ENCODE measurements around the gene ACER3. TPM values are rescaled to one million over a fixed set of nuclear protein-coding genes. Genes with fewer than 3 reads are reported as not detected.
A peak's percentile ranks its signal among the peaks of the same experiment; 100 is the strongest.

ACER3 gene
- total and polyA plus RNA-seq, 2 experiments from 2014 or later = 6.2 to 26.5 TPM

- Mint-ChIP-seq H3K27me3 (ENCODE audit: insufficient read depth, low read depth, poor library complexity) (no peaks in the 10 kb centered on the region), H3K4me1 (peaks cover 7% of the 10 kb centered on the region; the same call in 2 of the 3 replicates), H3K9me3 (peaks cover 17% of the 10 kb centered on the region)
Observed at GRCh38 chr11:76911415-76911808, 50.7 kb downstream of the ACER3 start.

DNA sequence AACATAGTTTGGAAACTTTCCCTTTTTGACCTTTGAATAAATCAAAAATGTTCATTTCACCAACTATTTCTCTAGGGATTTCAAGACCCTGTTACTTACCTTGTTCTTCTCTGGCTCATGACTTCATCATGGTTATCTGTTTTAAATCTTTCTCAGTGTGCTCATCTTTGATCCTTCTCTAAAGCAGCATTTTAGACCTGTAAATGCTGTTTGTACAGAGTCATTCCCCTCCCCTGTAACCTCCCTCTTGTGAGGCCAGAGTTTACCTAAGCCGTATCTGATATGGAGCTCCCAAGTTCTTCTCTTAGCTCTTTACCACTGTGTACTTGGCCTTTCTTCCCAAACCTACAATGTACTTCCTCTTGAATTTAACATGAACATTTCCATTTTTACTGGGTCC, 56.0 kb downstream of the ACER3 start:
- H3K9me2 ChIP-seq (ENCODE audit: insufficient read depth) = no peaks in the 10 kb centered on the region
- Mint-ChIP-seq H3K36me3 (ENCODE audit: low read depth) (peaks cover 2% of the 10 kb centered on the region; the same call in 1 of the 3 replicates), H3K4me3 (no peak overlapping the region), H3K9me3 (no peaks in the 10 kb centered on the region), H3K27ac (no peak overlapping the region; the same call in 1 of the 2 replicates), H3K4me1 (peaks cover 8% of the 10 kb centered on the region; the same call in 2 of the 3 replicates), H3K27me3 (ENCODE audit: insufficient read depth, low read depth, poor library complexity) (peaks cover 4% of the 10 kb centered on the region)
- no peak for TF ChIP-seq STAT1 (IDR thresholded peaks at IDR 0.05; ENCODE audit: unreplicated experiment)
- no peak for TF ChIP-seq POLR2AphosphoS5 (IDR thresholded peaks at IDR 0.05; ENCODE audit: low read depth)
- no peak for TF ChIP-seq CTCF (conservative IDR thresholded peaks at IDR 0.05; ENCODE audit: low read depth in 2 of 2)
- no peak for TF ChIP-seq ETS1 (IDR thresholded peaks at IDR 0.05)
- no peak for TF ChIP-seq EZH2 (IDR thresholded peaks at IDR 0.05; ENCODE audit: low read depth, unreplicated experiment)
- no peak for TF ChIP-seq ZNF331 (CRISPR knock-in tag; IDR thresholded peaks at IDR 0.05; ENCODE audit: low read depth)
- TF ChIP-seq JUNB (IDR thresholded peaks at IDR 0.05; ENCODE audit: unreplicated experiment) = no peak
- TF ChIP-seq NANOG (IDR thresholded peaks at IDR 0.05; ENCODE audit: borderline replicate concordance) = no peak
- TF ChIP-seq ZNF114 (CRISPR knock-in tag; IDR thresholded peaks at IDR 0.05) = no peak
- no peak for TF ChIP-seq EZH2phosphoT487 (IDR thresholded peaks at IDR 0.05; ENCODE audit: unreplicated experiment)
- no peak for TF ChIP-seq CREB1 (CRISPR knock-in tag; IDR thresholded peaks at IDR 0.05; ENCODE audit: low read depth)
- H4K20me1 ChIP-seq (replicated peaks; ENCODE audit: insufficient read depth) = no peaks in the 10 kb centered on the region
- no peak overlapping the region for H3K4me2 ChIP-seq
- H3K4me3 ChIP-seq = no peak overlapping the region
- H3F3A ChIP-seq (replicated peaks; ENCODE audit: low read depth) = no peaks in the 10 kb centered on the region
- ATAC-seq (no peak), DNase-seq (ENCODE audit: low spot score) (no peak)
- no peaks in the 10 kb centered on the region for H3K27me3 ChIP-seq (ENCODE audit: insufficient read depth)
- no peaks in the 10 kb centered on the region for H3K79me2 ChIP-seq (replicated peaks; ENCODE audit: insufficient read depth)
- no peaks in the 10 kb centered on the region for H3K36me3 ChIP-seq (ENCODE audit: insufficient read depth)
- H3K4me1 ChIP-seq (ENCODE audit: insufficient read depth) = no peaks in the 10 kb centered on the region
- H2AFZ ChIP-seq = no peak overlapping the region
- no peak overlapping the region for H3K27ac ChIP-seq (ENCODE audit: low read depth)

More at GRCh38 chr11:76911415-76911808, 50.7 kb downstream of the ACER3 start:
- Histone ChIP-seq H4K20me1 (replicated peaks; ENCODE audit: insufficient read depth) (no peaks in the 10 kb centered on the region), H3K9me2 (ENCODE audit: insufficient read depth) (no peaks in the 10 kb centered on the region), H3K27me3 (ENCODE audit: insufficient read depth) (no peaks in the 10 kb centered on the region), H3K4me1 (ENCODE audit: insufficient read depth) (no peaks in the 10 kb centered on the region), H3K4me2 (0 out of 2 replicates have a peak overlapping the region, but pooled peaks have one; percentile 15), H3K36me3 (ENCODE audit: insufficient read depth) (no peaks in the 10 kb centered on the region), H3K4me3 (no peak overlapping the region), H3K79me2 (replicated peaks; ENCODE audit: insufficient read depth) (no peaks in the 10 kb centered on the region), H3F3A (replicated peaks; ENCODE audit: low read depth) (no peaks in the 10 kb centered on the region), H2AFZ (no peak overlapping the region), H3K27ac (ENCODE audit: low read depth) (no peak overlapping the region)
- 0 out of 2 replicates have a peak overlapping the region, but pooled peaks have one; percentile 4 for H3K27ac Mint-ChIP-seq
- H3K36me3 Mint-ChIP-seq (ENCODE audit: low read depth) = peaks cover 25% of the 10 kb centered on the region
- DNase-seq (ENCODE audit: low spot score) (no peak), ATAC-seq (no peak)
- no peak overlapping the region for H3K4me3 Mint-ChIP-seq
- no peak for TF ChIP-seq CREB1 (CRISPR knock-in tag; IDR thresholded peaks at IDR 0.05; ENCODE audit: low read depth)
- TF ChIP-seq REST (IDR thresholded peaks at IDR 0.05; ENCODE audit: unreplicated experiment) = no peak
- TF ChIP-seq STAT1 (IDR thresholded peaks at IDR 0.05; ENCODE audit: unreplicated experiment) = no peak
